GM12892 (cell line): ENCODE results near the gene RPS14.
A peak's percentile ranks its signal among the peaks of the same experiment; 100 is the strongest.
"Not testable (repeated sequence)": the region's sequence is repeated elsewhere in the genome, so short reads cannot be mapped to it uniquely, and the experiment has no call there.

ENCODE experiments used
- DNase-seq: peaks from one replicate; pipeline ENCODE4 v3.0.0; 2011; ENCODE audit not compliant: insufficient read length
- FAIRE-seq: peaks from 2 replicates; lab custom pipeline; 2011; peaks lifted over from hg19 to GRCh38; lab: Jason Lieb, UNC
- POLR2A ChIP-seq: IDR thresholded peaks from 2 replicates; pipeline ENCODE4 v1.6.1; 2011; ENCODE audit warnings: low read depth, low read length, control low read depth
- POLR2AphosphoS5 ChIP-seq: IDR thresholded peaks from 2 replicates; pipeline ENCODE4 v1.6.1; 2011; ENCODE audit warnings: low read depth, low read length, control low read depth
- TAF1 ChIP-seq: IDR thresholded peaks from 2 replicates; pipeline ENCODE4 v1.6.1; 2011; ENCODE audit warnings: low read depth, mild to moderate bottlenecking, control low read depth, low read length, borderline replicate concordance

Gene RPS14

GRCh38 chr5:150441813-150442698, 7.5 kb downstream of the RPS14 start:
- TF ChIP-seq TAF1, result no peak
- 0 out of 2 replicates have a peak, but pooled peaks have one; percentile 35 for TF ChIP-seq POLR2AphosphoS5
- FAIRE-seq (no peak), DNase-seq (no peak)

- TF ChIP-seq POLR2A, result no peak
- TF ChIP-seq TAF1, result no peak
- TF ChIP-seq POLR2AphosphoS5, result no peak
- FAIRE-seq (no peak), DNase-seq (no peak)
Measured at GRCh38 chr5:150440948-150441812, 8.4 kb downstream of the RPS14 start.

GRCh38 chr5:150438873-150439546, 10.5 kb downstream of the RPS14 start:
- no peak for TF ChIP-seq POLR2AphosphoS5
- TF ChIP-seq TAF1, result no peak
- no peak for TF ChIP-seq POLR2A
- DNase-seq (no peak), FAIRE-seq (no peak)

DNA sequence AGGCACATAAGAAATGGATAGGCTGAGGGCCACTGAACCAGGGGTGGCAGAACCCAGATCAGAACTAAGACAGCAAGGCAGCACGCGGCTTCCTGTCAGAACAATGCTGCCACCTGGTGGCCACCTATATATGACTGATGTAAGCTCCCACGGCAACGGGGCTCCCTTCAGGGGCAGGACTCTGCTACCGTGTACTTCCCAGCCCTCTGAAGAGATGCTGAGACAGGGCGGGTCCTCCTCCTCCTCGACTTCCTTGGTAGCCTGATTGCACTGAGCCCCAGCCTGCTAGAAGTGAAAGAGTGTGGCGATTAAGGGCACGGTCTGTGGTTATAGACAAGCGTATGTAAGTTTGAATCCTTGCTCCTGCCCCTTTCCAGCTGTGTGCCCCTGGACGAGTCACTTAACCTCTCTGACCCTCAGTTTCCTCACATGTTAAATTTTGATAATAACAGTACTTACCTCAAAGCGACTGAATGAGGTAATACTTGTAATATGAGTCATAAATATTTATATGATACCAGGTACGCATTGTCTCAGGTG, 13.3 kb downstream of the RPS14 start:
- no peak for TF ChIP-seq POLR2A
- no peak for TF ChIP-seq TAF1
- no peak for TF ChIP-seq POLR2AphosphoS5
- peak; percentile 91 for FAIRE-seq

DNA sequence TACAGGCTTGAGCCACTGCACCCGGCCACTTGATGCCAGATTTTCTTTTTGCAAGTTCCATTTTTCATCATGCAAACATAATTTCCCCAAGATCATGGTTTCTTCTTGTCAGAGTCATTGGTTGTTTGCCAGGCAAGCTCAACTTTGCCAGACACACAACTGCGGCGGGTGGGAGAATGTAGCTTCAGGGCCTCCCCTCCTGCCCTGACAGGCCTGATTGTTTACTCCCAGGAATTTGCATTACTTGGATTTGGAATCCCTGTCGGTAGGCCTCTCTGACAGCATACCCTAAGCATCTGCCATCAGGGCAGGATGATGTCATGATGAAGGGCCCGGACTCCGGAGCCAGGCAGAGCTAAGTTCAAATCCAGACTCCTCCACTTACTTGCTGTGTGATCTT, 15.1 kb downstream of the RPS14 start:
- FAIRE-seq (no peak), DNase-seq (no peak)
- TF ChIP-seq TAF1 (no peak), POLR2A (no peak), POLR2AphosphoS5 (no peak)

More for the DNA sequence above, 13.3 kb downstream of the RPS14 start:
- peak; percentile 76 for DNase-seq

- FAIRE-seq, result no peak
- no peak for DNase-seq
- no peak for TF ChIP-seq POLR2A
- no peak for TF ChIP-seq TAF1
- TF ChIP-seq POLR2AphosphoS5, result no peak
Measured at GRCh38 chr5:150431574-150431973, 18.0 kb downstream of the RPS14 start.

DNA sequence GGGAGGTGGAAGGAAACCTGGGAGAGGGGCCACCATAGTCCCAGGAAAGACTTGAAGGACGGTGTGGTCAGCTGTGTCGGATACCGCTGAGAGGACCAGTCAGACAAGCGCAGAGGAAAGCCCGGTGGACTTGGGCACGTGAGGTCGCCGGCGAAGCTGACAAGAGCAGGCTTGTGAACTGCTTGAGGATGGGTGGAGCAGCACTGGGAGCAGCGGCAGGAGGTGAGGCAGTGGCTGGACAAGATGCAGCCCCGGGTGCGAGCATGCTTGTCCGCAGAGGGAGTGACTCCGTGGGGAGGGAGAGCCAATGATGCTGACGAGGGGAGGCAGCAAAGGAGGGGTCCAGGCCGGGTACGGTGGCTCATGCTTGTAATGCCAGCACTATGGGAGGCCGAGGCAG, 18.5 kb downstream of the RPS14 start:
- no peak for FAIRE-seq

GRCh38 chr5:150429410-150429873, 20.1 kb downstream of the RPS14 start:
- FAIRE-seq, result no peak
- DNase-seq, result no peak

More for the DNA sequence above, 18.5 kb downstream of the RPS14 start:
- TF ChIP-seq POLR2A (no peak), TAF1 (no peak), POLR2AphosphoS5 (no peak)
- DNase-seq, result no peak

DNA sequence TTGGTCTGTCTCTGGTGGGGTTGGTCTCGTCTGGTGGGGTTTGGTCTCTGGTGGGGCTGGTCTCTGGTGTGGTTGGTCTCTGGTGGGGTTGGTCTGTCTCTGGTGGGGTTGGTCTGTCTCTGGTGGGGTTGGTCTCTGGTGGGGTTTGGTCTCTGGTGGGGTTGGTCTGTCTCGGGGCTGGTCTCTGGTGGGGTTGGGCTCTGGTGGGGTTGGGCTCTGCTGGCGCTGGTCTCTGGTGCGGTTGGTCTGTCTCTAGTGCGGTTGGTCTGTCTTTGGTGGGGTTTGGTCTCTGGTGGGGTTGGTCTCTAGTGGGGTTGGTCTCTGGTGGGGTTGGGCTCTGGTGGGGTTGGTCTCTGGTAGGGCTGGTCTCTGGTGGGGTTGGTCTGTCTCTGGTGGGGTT, 20.6 kb downstream of the RPS14 start:
- DNase-seq (no peak), FAIRE-seq (no peak)
- TF ChIP-seq POLR2A, result no peak
- no peak for TF ChIP-seq TAF1
- no peak for TF ChIP-seq POLR2AphosphoS5

More at GRCh38 chr5:150429410-150429873, 20.1 kb downstream of the RPS14 start:
- TF ChIP-seq POLR2A (no peak), POLR2AphosphoS5 (no peak), TAF1 (no peak)

DNA sequence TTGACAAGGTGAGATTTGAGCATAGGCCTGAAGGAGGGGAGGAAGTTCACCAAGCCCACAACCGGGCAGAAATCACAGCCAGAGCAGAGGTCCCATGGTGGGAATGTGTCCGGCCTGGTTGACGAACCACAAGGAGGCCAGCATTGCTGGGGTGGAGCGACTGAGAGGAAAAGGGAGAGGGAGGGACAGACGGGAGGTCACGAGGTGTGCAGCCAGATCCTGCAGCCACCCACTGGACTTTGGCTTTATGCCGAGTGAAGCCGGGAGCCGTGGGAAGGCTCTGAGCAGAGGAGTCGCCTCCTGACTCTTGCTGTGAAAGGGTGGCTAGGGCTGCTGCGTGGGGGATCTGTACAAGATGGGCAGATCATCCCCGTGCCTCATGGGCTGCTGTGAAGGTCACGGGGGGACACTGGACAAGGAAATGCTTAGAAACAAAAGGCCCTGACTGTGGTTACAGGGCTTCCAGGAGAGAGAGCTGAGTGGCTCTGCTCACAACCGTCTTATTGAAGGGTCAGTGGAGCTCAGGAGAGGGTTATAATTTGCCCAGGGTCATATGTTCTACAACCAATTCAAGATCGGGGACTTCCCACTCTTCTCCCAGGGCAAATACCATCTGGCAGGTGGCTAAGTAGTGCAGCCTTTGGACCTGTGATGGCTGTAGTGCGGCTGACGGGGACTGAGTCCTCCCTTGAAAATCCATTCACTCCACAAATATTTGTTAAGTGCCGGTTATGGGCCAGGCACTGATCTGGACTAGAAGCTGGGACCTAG, 21.2 kb downstream of the RPS14 start:
- TF ChIP-seq TAF1 (no peak), POLR2A (no peak)
- no peak for FAIRE-seq
- DNase-seq, result no peak

DNA sequence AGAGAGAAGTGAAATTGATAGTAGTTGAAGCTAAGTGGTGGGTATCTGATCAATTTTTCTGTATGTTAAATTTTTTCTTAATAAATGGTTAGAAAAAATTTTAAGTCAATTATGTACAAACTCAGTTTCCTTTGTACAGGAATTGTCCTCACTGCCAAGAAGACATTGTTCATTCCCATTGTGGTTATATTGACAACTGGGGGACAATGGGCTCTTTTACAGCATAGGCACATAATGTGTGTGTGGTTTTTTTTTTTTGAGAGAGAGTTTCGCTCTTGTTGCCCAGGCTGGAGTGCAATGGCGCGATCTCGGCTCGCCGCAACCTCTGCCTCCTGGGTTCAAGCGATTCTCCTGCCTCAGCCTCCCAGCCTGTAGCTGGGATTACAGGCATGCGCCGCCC, 23.4 kb downstream of the RPS14 start:
- FAIRE-seq, DNase-seq: not testable (repeated sequence)
